Lung (tissue), 12 donors: ENCODE results near the gene MYBBP1A. TPM values are rescaled to one million over a fixed set of nuclear protein-coding genes. Genes with fewer than 3 reads are reported as not detected.
A peak's percentile ranks its signal among the peaks of the same experiment; 100 is the strongest.

Experiments
- ATAC-seq: fragments of 200-7000 bp; cut with Tn5 transposase; one replicate; pipeline ENCODE4 v1.9.1; 2020; ENCODE audit warnings: moderate number of reproducible peaks; ENCODE audit not compliant: insufficient read depth, low FRiP score
- DNase-seq, 3 donors: peaks; one replicate each; pipeline ENCODE4 v3.0.0-alpha.2; 2013 to 2017
- H3K27ac ChIP-seq, 2 donors: one replicate each; pipeline ENCODE4 v1.5.1; 2013; ENCODE audit warnings: mild to moderate bottlenecking in 2 of 2, moderate library complexity in 2 of 2, control low read depth in 1 of 2, inconsistent platforms in 1 of 2, low read depth in 1 of 2, low read length in 1 of 2
- H3K27me3 ChIP-seq, 3 donors: one replicate each; pipeline ENCODE4 v1.5.1; 2013; ENCODE audit warnings: low read length in 2 of 3; ENCODE audit not compliant: control insufficient read depth in 3 of 3, insufficient read depth in 3 of 3
- H3K36me3 ChIP-seq, 4 donors: one replicate each; pipeline ENCODE4 v1.5.1; 2013; ENCODE audit warnings: low read length in 4 of 4, mild to moderate bottlenecking in 1 of 4, moderate library complexity in 1 of 4; ENCODE audit not compliant: control insufficient read depth in 4 of 4, insufficient read depth in 4 of 4
- H3K4me1 ChIP-seq, 5 donors: one replicate each; pipeline ENCODE4 v1.5.1; 2013; ENCODE audit warnings: low read length in 5 of 5, mild to moderate bottlenecking in 2 of 5, moderate library complexity in 1 of 5; ENCODE audit not compliant: control insufficient read depth in 5 of 5, insufficient read depth in 5 of 5
- H3K4me3 ChIP-seq: one replicate; pipeline ENCODE4 v1.5.1; 2013; ENCODE audit warnings: mild to moderate bottlenecking, control low read depth, moderate library complexity
- H3K9ac ChIP-seq, 2 donors: one replicate each; pipeline ENCODE4 v1.5.1; 2013; ENCODE audit warnings: low read length in 2 of 2, control low read depth in 1 of 2; ENCODE audit not compliant: insufficient read depth in 1 of 2
- H3K9me3 ChIP-seq, 4 donors: one replicate each; pipeline ENCODE4 v1.5.1; 2013; ENCODE audit warnings: low read length in 3 of 4, mild to moderate bottlenecking in 1 of 4, moderate library complexity in 1 of 4; ENCODE audit not compliant: control insufficient read depth in 4 of 4, insufficient read depth in 3 of 4
- CTCF ChIP-seq: IDR thresholded peaks from 2 replicates; pipeline ENCODE4 v1.5.1; 2012; ENCODE audit warnings: mild to moderate bottlenecking; ENCODE audit errors: control extremely low read depth, extremely low read depth
- WGBS, 2 donors: extraction: QIAGEN DNeasy Blood & Tissue Kit; methylation state at CpG; one replicate each; pipeline ENCODE4 v1.1.7; 2013; 5-methylcytosine and 5-hydroxymethylcytosine counted together
- polyA plus RNA-seq, 2 donors: library from polyadenylated mRNA; stranded (reverse); fragments of 200-250 nt; gene quantifications; one replicate each; pipeline ENCODE4 v1.2.1, GENCODE V29; 2013
- total RNA-seq, 2 donors: library from RNA; depleted of rRNA in 1 of 2; stranded (reverse); fragments of >200 nt in 1 of 2; gene quantifications; one replicate each; pipeline ENCODE4 v1.2.1, GENCODE V29; 2014 to 2021
- donor health status: control.
- donor health status: control.
- donor health status: Bipolar disorder and iron deficiency.
- donor health status: healthy.
- donor health status: DM: yes; HTN: yes; CAD: no.

The MYBBP1A gene
- total and polyA plus RNA-seq, 4 donors, result 21.2 to 71.7 (median 34.4) TPM

DNA sequence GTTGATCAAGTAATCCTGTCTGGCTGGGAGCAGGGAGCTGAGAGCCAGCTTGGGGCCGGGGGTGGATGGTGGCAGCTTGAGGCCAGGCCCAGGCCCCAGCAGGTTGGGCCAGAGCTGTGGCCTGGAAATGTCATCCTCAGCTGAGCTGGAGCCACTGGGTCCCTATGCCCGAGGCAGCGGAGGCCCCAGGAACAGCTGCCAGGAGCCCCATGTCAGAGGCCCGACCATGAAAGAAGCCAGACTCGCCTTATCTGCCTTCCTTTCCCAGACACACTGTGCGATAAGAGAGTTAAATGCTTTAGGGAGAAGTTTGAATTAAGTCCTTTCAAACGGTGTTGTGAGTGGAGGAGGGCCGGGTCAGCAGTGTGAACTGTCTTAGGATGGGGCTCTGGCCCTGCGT lies 32.6 kb upstream of the MYBBP1A start:
- Histone ChIP-seq H3K36me3 (no peaks in the 10 kb centered on the region), H3K9me3 (peaks cover 0 to 2% (median 0%) of the 10 kb centered on the region in 4 donors), H3K27me3 (no peaks in the 10 kb centered on the region), H3K4me3 (no peak overlapping the region), H3K4me1 (peaks cover 0 to 63% (median 15%) of the 10 kb centered on the region in 5 donors), H3K27ac (no peak overlapping the region), H3K9ac (peak overlapping the region in 1 of 2 donors; percentile 16)
- DNase-seq (peak in 1 of 3 donors; percentile 51), ATAC-seq (no peak)
- 72 to 74% methylated on average over 9 of the region's 9 CpGs for WGBS, 2 donors
- TF ChIP-seq CTCF, result no peak

GRCh38 chr17:4587195-4587594 lies 32.0 kb upstream of the MYBBP1A start:
- H3K36me3 ChIP-seq, result no peaks in the 10 kb centered on the region
- peak overlapping the region in 1 of 2 donors; percentile 16 for H3K27ac ChIP-seq
- H3K4me1 ChIP-seq, result peaks cover 0 to 61% (median 15%) of the 10 kb centered on the region in 5 donors
- no peak for ATAC-seq
- no peak overlapping the region for H3K9ac ChIP-seq
- no peak for DNase-seq
- no peak for TF ChIP-seq CTCF
- WGBS, 2 donors, result 89 to 93% methylated on average over 7 of the region's 7 CpGs
- no peak overlapping the region for H3K4me3 ChIP-seq
- H3K9me3 ChIP-seq, result peaks cover 0 to 2% (median 0%) of the 10 kb centered on the region in 4 donors
- no peaks in the 10 kb centered on the region for H3K27me3 ChIP-seq

DNA sequence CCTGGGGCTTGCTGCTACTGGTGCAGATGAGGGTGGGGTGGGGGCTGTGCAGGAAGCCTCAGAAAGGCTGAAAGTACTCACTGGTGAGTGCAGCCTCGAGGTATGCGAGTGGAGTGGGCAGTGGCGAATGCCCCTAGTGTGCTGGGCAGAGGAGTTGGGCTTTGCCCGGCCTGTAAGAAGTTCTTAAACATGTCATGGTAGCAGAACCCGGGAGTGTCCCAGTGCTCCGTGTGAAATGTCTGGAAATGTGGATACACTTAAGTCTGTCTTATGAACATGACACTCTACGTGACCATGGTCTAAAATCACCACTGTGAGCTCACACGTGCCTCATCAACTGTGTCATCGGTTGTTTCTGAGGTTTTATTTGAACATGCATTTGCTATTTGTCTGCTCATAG lies 30.9 kb upstream of the MYBBP1A start:
- Histone ChIP-seq H3K9me3 (peaks cover 0 to 2% (median 0%) of the 10 kb centered on the region in 4 donors), H3K27me3 (no peaks in the 10 kb centered on the region), H3K36me3 (no peaks in the 10 kb centered on the region), H3K9ac (no peak overlapping the region), H3K4me3 (no peak overlapping the region), H3K27ac (no peak overlapping the region), H3K4me1 (peaks cover 0 to 50% (median 15%) of the 10 kb centered on the region in 5 donors)
- ATAC-seq, result no peak
- 84 to 88% methylated on average over 9 of the region's 9 CpGs for WGBS, 2 donors
- DNase-seq, result no peak
- TF ChIP-seq CTCF, result no peak

- WGBS, 2 donors, result 77 to 78% methylated on average over 7 of the region's 7 CpGs
- H3K9me3 ChIP-seq, result peaks cover 0 to 2% (median 0%) of the 10 kb centered on the region in 4 donors
- DNase-seq (no peak), ATAC-seq (no peak)
- no peaks in the 10 kb centered on the region for H3K27me3 ChIP-seq
- TF ChIP-seq CTCF, result no peak
- peaks cover 0 to 49% (median 15%) of the 10 kb centered on the region in 5 donors for H3K4me1 ChIP-seq
- no peaks in the 10 kb centered on the region for H3K36me3 ChIP-seq
- H3K9ac ChIP-seq, result peak overlapping the region in 1 of 2 donors; percentile 34
- H3K27ac ChIP-seq, result no peak overlapping the region
- H3K4me3 ChIP-seq, result no peak overlapping the region
Measured at GRCh38 chr17:4585638-4585994, 30.4 kb upstream of the MYBBP1A start.
